Mucosa of descending colon (tissue), 3 donors: ENCODE measurements around the gene PIEZO2. TPM values are rescaled to one million over a fixed set of nuclear protein-coding genes. Genes with fewer than 3 reads are reported as not detected.
"Not testable (repeated sequence)": the region's sequence is repeated elsewhere in the genome, so short reads cannot be mapped to it uniquely, and the experiment has no call there.

Experiments used
- ATAC-seq: fragments of 200-7000 bp; cut with Tn5 transposase; one replicate; pipeline ENCODE4 v1.9.1; 2020; ENCODE audit warnings: mild to moderate bottlenecking, moderate library complexity
- DNase-seq, 3 donors: peaks; one replicate each; pipeline ENCODE4 v3.0.0-alpha.2; 2020
- H3K36me3 ChIP-seq: fragments of 200-600 bp; one replicate; pipeline ENCODE4 v1.8.0; 2021; ENCODE audit warnings: low read depth, mild to moderate bottlenecking
- H3K4me1 ChIP-seq: fragments of 200-600 bp; one replicate; pipeline ENCODE4 v1.8.0; 2021; ENCODE audit warnings: low read depth, mild to moderate bottlenecking
- H3K4me3 ChIP-seq: fragments of 200-600 bp; one replicate; pipeline ENCODE4 v1.8.0; 2021; ENCODE audit warnings: mild to moderate bottlenecking
- H3K9me3 ChIP-seq: fragments of 200-600 bp; one replicate; pipeline ENCODE4 v1.8.0; 2021; ENCODE audit warnings: mild to moderate bottlenecking
- intact Hi-C, 2 donors: fragments of 100-400 bp; cut with DNase I in 1 of 2; cut with micrococcal nuclease in 1 of 2; formaldehyde crosslinking; loops; one replicate each; pipeline versions ENCODE4 v1.11.0 to v1.11.1; 2022; cut with DNase I, micrococcal nuclease
- total RNA-seq, 3 donors: library from RNA; stranded (reverse); fragmentation: NEBNext Ultra II Directional in 2 of 3; extraction: Animal tissue kit (Norgen Biotek cat#: 25700) in 2 of 3; gene quantifications; one replicate each; pipeline versions ENCODE4 v1.2.1 to v1.2.4, GENCODE V29; 2021 to 2023
- TF ChIP-seq, protein P1 (sequence below): fragments of 200-600 bp; IDR thresholded peaks from one replicate; pipeline ENCODE4 v1.8.0; 2022; ENCODE audit warnings: antibody characterized with exemption, mild to moderate bottlenecking
- donor health status: DM: no; HTN: no; CAD: no; lungs with moderate emphysema.
- donor health status: DM: no; HTN: no; CAD: no.
- donor health status: DM: no; HTN: yes; CAD: no.

The PIEZO2 gene
- total RNA-seq, 3 donors from 2014 or later = 1.0 to 18.9 (median 1.4) TPM

DNA sequence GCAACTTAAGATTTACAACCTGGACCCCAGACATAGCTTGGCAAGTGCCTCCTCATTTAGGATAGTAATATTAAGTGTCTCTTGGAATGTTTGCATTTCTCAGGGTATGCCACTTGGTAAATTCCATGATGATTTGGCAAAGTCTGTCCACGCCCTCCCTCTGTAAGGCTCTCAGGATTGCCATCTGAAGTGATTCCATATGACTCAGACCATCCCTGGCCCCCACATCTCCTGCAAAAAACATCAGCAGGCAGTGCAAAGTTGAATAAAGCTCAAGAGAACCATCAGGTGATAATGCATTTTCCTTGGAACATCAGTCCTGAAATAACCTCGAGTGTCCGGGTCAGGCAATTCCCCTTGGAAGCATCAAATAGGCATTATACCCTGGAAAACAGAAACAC, 27.1 kb upstream of the PIEZO2 start:
- peaks cover 3% of the 10 kb centered on the region for H3K9me3 ChIP-seq
- H3K4me1 ChIP-seq = no peaks in the 10 kb centered on the region
- H3K36me3 ChIP-seq = no peaks in the 10 kb centered on the region
- no peak for DNase-seq
- H3K4me3 ChIP-seq = no peak overlapping the region
- intact Hi-C loops = no loop called here
- no peak for ATAC-seq
- TF ChIP-seq, protein P1, sequence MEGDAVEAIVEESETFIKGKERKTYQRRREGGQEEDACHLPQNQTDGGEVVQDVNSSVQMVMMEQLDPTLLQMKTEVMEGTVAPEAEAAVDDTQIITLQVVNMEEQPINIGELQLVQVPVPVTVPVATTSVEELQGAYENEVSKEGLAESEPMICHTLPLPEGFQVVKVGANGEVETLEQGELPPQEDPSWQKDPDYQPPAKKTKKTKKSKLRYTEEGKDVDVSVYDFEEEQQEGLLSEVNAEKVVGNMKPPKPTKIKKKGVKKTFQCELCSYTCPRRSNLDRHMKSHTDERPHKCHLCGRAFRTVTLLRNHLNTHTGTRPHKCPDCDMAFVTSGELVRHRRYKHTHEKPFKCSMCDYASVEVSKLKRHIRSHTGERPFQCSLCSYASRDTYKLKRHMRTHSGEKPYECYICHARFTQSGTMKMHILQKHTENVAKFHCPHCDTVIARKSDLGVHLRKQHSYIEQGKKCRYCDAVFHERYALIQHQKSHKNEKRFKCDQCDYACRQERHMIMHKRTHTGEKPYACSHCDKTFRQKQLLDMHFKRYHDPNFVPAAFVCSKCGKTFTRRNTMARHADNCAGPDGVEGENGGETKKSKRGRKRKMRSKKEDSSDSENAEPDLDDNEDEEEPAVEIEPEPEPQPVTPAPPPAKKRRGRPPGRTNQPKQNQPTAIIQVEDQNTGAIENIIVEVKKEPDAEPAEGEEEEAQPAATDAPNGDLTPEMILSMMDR = no peak

DNA sequence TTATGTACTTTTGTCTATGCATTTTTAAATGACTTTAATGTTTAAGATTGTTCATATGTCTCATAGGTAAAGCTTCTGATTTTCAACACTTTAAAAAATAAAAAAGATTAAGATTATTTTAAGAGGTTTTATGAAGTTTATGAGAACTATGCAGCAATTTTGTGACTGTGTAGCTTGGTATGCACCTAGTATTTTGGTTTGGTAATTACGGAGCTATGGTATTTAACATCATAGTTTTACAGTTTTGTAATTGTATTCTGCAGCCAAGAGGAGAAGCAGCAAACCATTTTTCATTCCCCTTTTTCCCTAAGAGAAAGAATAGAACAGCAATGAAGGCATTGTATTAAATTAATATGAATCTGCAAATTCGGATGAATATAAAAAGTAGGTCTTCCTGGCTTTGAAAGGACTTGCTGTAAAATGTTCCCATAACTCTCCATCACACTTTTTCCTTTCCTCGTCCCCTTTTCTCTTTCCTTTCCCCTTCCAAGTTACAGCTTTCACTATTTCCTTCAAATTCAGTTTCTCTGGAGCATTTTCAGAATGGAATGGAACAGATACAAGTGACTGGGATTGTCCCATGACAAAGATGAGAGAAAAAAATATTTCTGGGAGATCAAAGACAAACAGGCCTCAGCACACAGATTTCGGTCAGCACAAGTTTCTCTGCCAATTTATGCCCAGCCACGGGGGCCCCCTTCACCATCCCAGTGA, 26.1 kb upstream of the PIEZO2 start:
- ATAC-seq = no peak
- Histone ChIP-seq H3K36me3 (no peaks in the 10 kb centered on the region), H3K4me1 (no peaks in the 10 kb centered on the region), H3K9me3 (peaks cover 3% of the 10 kb centered on the region), H3K4me3 (no peak overlapping the region)
- intact Hi-C loops = no loop called here
- TF ChIP-seq, protein P1 = no peak
- no peak for DNase-seq

DNA sequence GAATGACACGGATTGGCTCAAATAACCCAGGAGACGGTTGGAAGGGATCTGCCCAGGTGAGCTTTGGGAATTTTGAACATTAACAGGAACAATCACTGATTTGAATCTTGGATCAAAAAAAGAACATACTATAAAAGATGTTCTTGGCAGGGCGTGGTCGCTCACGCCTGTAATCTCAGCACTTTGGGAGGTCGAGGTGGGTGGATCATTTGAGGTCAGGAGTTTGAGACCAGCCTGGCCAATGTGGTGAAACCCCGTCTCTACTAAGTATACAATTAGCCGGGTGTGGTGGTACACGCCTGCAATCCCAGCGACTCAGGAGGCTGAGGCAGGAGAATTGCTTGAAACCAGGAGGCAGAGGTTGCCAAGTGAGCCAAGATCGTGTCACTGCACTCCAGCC, 24.8 kb upstream of the PIEZO2 start:
- intact Hi-C loops, ATAC-seq, H3K36me3 ChIP-seq, DNase-seq, H3K4me1 ChIP-seq, H3K9me3 ChIP-seq, H3K4me3 ChIP-seq: not testable (repeated sequence)

DNA sequence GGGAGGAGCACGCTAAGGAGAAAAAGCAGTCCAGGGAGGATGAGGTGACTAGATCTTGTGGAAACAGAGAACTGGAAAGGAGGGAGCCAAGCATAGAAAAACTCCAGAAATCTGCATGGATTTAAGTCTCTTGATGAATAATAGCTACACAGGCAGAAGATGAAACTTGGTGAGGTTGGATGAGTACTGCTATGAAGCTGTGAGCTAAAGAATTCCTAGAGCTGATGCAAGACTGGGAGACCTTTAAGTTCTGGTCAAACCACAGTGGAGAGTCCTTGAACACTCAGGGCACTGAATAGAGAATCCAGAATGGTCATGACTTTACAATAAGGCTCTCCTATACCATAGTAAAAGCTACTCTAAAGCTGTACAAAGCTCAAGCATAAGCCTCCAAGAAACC, 18.4 kb upstream of the PIEZO2 start:
- intact Hi-C loops = no loop called here
- TF ChIP-seq, protein P1 = no peak
- Histone ChIP-seq H3K4me1 (no peaks in the 10 kb centered on the region), H3K9me3 (peaks cover 1% of the 10 kb centered on the region), H3K4me3 (no peak overlapping the region), H3K36me3 (no peaks in the 10 kb centered on the region)
- DNase-seq = no peak
- ATAC-seq = no peak

DNA sequence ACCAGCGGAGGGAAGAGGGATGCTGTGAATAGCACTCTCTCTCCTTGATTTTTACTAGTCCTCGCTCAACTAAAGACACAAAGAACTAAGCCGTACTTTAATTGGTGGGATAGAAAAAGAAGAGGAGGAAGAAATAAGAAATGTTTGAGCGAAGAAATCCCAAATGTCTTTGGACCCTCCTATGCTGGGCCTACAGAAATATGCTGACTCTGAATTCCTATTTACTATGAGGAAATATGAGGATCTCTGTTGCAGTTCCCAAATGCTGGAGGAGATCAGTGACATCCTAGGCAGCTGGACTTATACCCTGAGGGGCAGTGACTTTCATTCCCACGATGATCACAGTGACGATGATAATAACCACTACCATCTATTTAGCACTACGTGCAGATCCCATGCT, 16.6 kb upstream of the PIEZO2 start:
- Histone ChIP-seq H3K36me3 (no peaks in the 10 kb centered on the region), H3K9me3 (no peaks in the 10 kb centered on the region), H3K4me3 (no peak overlapping the region), H3K4me1 (no peaks in the 10 kb centered on the region)
- ATAC-seq = no peak
- intact Hi-C loops = no loop called here
- no peak for DNase-seq
- TF ChIP-seq, protein P1 = no peak

DNA sequence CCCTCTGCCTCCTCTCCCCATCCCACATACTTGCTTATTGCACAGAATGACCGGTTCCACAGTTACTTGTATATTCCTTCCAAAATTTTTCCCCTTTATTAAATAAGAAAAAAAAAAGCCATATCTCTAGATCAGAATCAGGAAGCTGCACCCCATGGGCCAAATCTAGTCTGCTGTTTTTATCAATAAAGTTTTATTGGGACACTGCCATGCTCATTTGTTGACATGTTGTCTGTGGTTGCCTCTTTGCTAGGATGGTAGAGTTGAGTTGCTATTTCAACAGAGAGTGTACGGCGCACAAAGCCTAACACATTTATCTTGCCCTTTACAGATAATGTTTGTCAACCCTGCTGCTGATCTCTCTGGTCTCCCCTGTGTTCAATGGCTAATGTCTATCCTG, 15.8 kb upstream of the PIEZO2 start:
- Histone ChIP-seq H3K9me3 (no peaks in the 10 kb centered on the region), H3K4me1 (no peaks in the 10 kb centered on the region), H3K36me3 (no peaks in the 10 kb centered on the region), H3K4me3 (no peak overlapping the region)
- intact Hi-C loops = no loop called here
- TF ChIP-seq, protein P1 = no peak
- DNase-seq (no peak), ATAC-seq (no peak)
